Cerebellar nuclear complex (tissue), 1 donor: Measurements from ENCODE around the gene OR13C5.
"Not testable (repeated sequence)": the region's sequence is repeated elsewhere in the genome, so short reads cannot be mapped to it uniquely, and the experiment has no call there.

ENCODE experiments used
- DNase-seq, 2 experiments: peaks; one replicate each; lab custom pipeline; 2025; lab: John Stamatoyannopoulos, UW

OR13C5 gene

GRCh38 chr9:104599313-104599712 is at the start of gene OR13C5:
Gene OR13C5, minus strand, starts transcription at chr9:104599413. Its CDS starts 0 bp downstream, at chr9:104599413.
- not testable (repeated sequence) for DNase-seq

DNA sequence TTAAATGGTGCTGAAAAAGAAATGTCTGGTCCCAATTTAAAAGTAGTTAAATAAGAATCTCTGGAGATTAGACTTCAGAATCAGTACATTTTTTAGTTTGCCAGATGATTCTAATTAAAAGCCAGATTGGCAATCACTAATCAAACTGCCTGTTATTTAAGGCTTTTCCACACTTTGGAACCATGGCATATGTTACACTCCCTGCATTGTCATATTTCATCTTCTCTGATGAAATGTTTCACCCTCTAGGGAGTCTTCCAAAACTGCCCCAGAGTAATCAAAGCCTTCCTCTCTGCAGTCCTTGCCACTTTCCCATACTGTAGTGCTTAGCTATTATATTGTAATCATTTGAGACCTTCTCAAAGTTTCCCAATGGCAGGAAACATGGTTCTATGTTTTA is 36.2 kb upstream of the OR13C5 start:
- DNase-seq, result no peak

DNA sequence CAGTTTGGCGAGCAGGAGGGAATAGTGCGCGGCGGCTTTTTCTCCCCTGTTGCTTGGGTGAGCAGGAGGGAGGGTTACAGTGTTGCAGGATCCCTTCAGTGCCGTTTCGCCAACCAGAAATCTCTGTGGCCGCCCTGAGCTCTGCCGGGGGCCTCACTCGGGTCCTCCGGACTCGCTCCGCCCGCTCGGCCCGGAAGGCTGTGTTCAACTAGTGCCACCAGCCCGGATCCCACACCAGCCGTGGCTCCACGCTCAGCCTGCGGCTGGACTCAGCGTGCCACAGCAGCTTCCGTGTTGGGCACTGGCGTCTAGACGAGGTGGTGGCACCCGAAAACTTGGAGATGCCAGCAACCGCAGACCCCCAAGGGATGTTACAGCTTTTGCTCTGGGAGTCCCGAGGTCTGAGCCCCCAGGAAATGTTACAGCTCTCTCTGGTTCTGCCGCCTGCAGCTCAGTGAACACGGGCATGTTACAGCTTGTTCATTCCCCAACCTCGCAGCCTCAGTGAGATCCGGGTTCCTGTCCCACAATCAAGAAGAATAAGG is 34.8 kb upstream of the OR13C5 start:
- no peak for DNase-seq

DNA sequence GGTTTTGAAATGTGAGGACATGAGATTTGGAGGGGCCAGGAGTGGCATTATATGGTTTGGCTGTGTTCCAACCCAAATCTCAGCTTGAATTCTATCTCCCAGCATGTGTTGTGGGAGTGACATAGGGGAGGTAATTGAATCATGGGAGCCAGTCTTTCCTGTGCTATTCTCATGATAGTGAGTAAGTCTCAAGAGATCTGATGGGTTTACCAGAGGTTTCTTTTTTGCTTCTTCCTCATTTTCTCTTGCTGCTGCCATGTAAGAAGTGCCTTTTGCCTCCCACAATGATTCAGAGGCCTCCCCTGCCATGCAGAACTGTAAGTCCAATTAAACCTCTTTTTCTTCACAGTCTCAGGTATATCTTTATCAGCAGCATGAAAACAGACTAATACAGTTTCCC is 26.8 kb upstream of the OR13C5 start:
- not testable (repeated sequence) for DNase-seq

- DNase-seq, result no peak
These were observed 18.9 kb upstream of the OR13C5 start, which contains the start of gene OR13C9 for GRCh38 chr9:104618104-104618503. Gene OR13C9, minus strand, starts transcription at chr9:104618204. Its CDS starts 0 bp downstream, at chr9:104618204.

DNA sequence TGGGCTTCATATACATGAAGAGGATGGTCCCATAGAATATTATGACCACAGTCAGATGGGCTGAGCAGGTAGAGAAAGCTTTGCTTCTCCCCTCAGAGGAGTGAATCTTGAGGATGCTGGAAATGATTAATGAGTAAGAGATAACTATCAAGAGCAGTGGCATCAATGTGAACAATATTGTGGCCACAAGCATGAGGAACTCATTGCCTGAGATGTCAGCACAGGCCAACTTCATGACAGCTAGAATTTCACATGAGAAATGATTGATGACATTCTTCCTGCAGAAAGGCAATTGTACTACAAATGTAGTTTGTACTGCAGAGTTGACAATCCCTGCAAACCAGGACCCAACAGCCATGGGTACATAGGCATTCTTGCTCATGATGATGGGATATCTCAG is 18.2 kb upstream of the OR13C5 start:
- DNase-seq, result no peak

- no peak for DNase-seq
These were observed 12.0 kb upstream of the OR13C5 start for GRCh38 chr9:104611213-104611612.

GRCh38 chr9:104608336-104608735 is 9.1 kb upstream of the OR13C5 start:
- no peak for DNase-seq

- DNase-seq, result no peak
These were observed 6.9 kb upstream of the OR13C5 start for GRCh38 chr9:104606152-104606551.

GRCh38 chr9:104605527-104605926 is 6.3 kb upstream of the OR13C5 start, which contains the start of gene OR13C2:
Gene OR13C2, minus strand, starts transcription at chr9:104605627. Its CDS starts 0 bp downstream, at chr9:104605627.
- not testable (repeated sequence) for DNase-seq

DNA sequence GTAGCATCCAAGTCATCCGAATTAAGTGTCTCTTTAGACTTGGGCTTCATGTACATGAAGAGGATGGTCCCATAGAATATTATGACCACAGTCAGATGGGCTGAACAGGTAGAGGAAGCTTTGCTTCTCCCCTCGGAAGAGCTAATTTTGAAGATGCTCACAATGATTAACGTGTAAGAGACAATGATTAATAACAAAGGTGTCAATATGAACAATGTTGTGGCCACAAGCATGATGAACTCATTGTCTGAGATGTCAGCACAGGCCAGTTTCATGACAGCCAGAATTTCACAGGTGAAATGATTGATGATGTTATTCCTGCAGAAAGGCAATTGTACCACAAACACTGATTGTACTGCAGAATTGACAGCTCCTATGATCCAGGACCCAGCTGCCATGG is 5.6 kb upstream of the OR13C5 start:
- no peak for DNase-seq

GRCh38 chr9:104598749-104599148 is 464 bp downstream of the OR13C5 start:
- not testable (repeated sequence) for DNase-seq

GRCh38 chr9:104589626-104590025 is 9.6 kb downstream of the OR13C5 start:
- no peak for DNase-seq

DNA sequence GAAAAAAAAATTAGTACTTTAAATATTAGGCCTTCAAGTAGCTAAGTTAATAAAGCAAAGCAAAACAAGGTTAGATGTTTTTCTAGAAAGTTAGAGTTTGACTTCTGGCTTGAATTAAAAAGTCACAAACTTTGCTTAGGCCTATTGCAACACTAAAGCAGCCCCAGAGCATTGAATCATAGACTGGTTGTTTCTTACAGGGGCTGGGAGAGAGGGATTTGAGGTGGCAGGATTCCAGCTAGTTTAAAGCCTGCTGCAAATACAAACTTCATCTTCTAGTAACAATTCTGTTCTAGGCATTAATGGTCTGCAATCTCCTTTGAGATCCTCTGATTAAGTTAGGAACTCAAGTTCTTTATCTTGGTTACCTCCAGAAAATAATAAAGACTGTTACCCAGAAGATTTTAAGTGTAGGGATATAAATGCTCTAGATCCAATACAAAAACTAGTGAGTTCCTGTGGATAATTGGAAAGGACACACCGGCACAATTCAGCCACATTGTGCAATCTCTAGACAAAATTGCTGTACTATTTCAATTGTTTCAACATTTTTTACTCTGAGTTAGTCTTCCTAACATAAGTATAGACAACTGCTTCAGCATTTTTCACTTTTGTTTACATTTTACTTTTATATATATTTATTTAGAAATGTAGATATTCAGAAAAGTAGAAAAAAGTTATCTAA is 12.6 kb downstream of the OR13C5 start:
- no peak for DNase-seq

DNA sequence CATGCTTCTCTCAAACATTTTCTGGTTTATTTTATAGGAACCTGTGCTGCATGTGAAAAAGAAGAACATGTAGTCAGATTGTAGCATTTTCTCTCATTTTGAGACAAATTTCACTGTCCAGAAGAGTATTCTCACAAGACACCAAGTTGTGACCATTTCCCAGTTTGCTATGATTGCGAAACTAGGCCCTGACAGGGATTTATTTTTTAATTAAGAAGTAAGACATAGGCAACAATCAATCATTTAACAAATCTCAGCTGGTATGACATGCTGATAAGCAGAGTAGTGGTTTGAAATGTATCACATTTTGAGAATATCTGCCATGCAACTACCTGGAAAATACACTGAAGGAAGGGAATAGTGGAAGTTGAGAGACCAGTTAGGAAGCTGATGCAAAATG is 18.7 kb downstream of the OR13C5 start:
- DNase-seq, result no peak

DNA sequence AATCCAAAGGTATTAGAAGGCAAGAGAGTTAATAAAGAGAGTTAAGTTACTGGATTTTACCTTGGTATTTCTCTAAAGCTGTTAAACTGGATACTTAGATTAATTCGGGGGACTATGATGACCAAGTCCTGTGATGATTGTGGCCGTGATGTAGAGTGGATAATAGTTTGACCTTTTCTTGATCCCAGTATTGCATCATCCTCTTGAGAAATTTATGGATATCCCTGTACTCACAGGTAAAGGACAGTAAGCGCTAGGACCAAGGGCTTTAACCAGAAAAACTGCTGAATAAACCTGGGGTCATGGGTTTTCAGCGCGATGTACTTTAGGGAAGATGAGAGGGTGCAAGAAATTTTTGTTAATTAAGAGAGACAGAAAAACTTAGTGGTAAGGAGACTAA is 21.9 kb downstream of the OR13C5 start:
- no peak for DNase-seq

DNA sequence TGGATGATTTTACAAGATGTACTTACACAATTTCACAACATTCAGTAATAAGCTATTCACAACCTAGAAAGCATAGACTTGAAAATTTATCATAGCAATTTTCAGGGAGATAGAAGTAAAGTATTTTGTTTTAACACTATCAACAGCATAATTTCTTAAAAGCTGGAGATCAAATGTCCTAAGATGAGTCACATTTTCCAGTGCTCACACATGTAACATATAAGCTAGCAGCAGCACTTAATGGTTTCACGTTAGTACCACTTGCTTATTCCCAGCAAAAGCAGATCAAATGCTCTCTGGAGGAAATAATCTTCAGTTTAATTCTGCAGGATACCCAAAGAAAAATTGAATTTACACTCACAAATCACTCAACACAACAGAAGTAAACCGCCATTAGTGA is 23.8 kb downstream of the OR13C5 start:
- no peak for DNase-seq

- no peak for DNase-seq
These were observed 26.6 kb downstream of the OR13C5 start for GRCh38 chr9:104572612-104573011.

GRCh38 chr9:104568868-104569267 is 30.3 kb downstream of the OR13C5 start, which contains the start of gene OR13C8:
Gene OR13C8, plus strand, starts transcription at chr9:104569168. Its CDS starts 0 bp downstream, at chr9:104569168.
- DNase-seq, result no peak

- DNase-seq, result no peak
These were observed 34.9 kb downstream of the OR13C5 start for GRCh38 chr9:104564358-104564757.

DNA sequence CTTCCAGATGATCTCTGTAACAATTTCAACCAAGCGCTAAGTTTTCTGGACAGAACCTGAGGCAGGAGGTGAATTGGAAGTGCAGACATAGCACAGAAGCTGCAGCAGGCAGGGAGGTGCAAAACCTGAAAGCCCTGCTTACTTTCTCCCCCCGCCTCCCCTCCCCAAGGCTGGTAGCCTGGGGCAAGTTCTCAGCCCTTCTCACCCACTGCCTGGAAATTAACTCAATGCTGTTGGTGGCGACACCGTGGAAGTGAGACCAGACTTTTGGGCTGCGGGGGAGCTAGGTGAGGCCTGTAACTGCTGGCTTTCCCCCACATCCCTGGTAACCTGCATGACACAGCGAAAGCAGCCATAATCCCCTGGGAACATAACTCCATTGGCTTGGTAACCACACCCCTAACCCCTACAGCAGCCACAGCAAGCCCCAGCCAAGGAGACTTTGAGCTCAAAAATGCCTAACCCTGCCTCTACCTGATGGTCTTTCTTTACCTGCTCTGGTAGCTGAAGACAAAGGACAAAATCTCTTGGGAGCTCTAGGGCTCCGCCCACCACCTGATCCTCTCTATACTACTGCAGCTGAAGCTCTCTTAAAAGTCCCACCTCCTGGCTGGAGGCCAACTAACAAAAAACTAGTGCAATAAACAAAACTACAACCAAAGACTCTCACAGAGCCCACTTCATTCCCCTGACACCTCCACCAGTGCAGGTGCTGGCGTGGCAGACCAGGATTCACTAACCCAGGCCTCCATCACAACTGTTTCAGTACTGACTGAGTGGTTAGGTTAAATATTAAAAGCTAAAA is 42.2 kb downstream of the OR13C5 start:
- DNase-seq, result no peak

- DNase-seq, result no peak
These were observed 43.7 kb downstream of the OR13C5 start for GRCh38 chr9:104555521-104555920.

GRCh38 chr9:104553261-104553660 is 46.0 kb downstream of the OR13C5 start:
- DNase-seq, result no peak
